GM18507 (cell line): ENCODE data around the gene ZNF644.
"Not testable (repeated sequence)": the region's sequence is repeated elsewhere in the genome, so short reads cannot be mapped to it uniquely, and the experiment has no call there.

ENCODE experiments used
- DNase-seq: peaks from one replicate; pipeline ENCODE4 v3.0.0; 2011; ENCODE audit warnings: low read depth; ENCODE audit not compliant: insufficient read length; ENCODE audit errors: extremely low spot score
- FAIRE-seq: peaks from 2 replicates; lab custom pipeline; 2011; peaks lifted over from hg19 to GRCh38; lab: Jason Lieb, UNC

The ZNF644 gene

GRCh38 chr1:91021686-91022517 is at the start of gene ZNF644:
ZNF644 (minus strand) TSS chr1:91022035; CDS start chr1:90982353, 39,682 bp downstream.
- DNase-seq (peak; percentile 73), FAIRE-seq (peak; percentile 94)

GRCh38 chr1:91070298-91070697 is 48.5 kb upstream of the ZNF644 start:
- no peak for DNase-seq
- FAIRE-seq = no peak

GRCh38 chr1:91066538-91066937 is 44.7 kb upstream of the ZNF644 start:
- no peak for DNase-seq
- FAIRE-seq = no peak

- FAIRE-seq = no peak
- DNase-seq = no peak
Observed at GRCh38 chr1:91065337-91065736, 43.5 kb upstream of the ZNF644 start.

- FAIRE-seq = peak; percentile 53
Observed at GRCh38 chr1:91063403-91063802, 41.6 kb upstream of the ZNF644 start.

GRCh38 chr1:91059157-91059556 is 37.3 kb upstream of the ZNF644 start:
- FAIRE-seq (no peak), DNase-seq (no peak)

More at GRCh38 chr1:91063403-91063802, 41.6 kb upstream of the ZNF644 start:
- not testable (repeated sequence) for DNase-seq

- FAIRE-seq (peak; percentile 63), DNase-seq (no peak)
Observed at GRCh38 chr1:91057784-91058183, 35.9 kb upstream of the ZNF644 start.

- DNase-seq (no peak), FAIRE-seq (peak; percentile 87)
Observed at GRCh38 chr1:91054780-91055481, 33.1 kb upstream of the ZNF644 start.

- DNase-seq (no peak), FAIRE-seq (no peak)
Observed at GRCh38 chr1:91053630-91054029, 31.8 kb upstream of the ZNF644 start.

GRCh38 chr1:91049551-91049950 is 27.7 kb upstream of the ZNF644 start:
- not testable (repeated sequence) for DNase-seq, FAIRE-seq

- DNase-seq = no peak
- no peak for FAIRE-seq
Observed at GRCh38 chr1:91046766-91047165, 24.9 kb upstream of the ZNF644 start.

GRCh38 chr1:91045284-91045683 is 23.4 kb upstream of the ZNF644 start:
- no peak for FAIRE-seq
- DNase-seq = no peak

- not testable (repeated sequence) for FAIRE-seq
Observed at GRCh38 chr1:91044776-91045175, 22.9 kb upstream of the ZNF644 start.

GRCh38 chr1:91042372-91042771 is 20.5 kb upstream of the ZNF644 start:
- FAIRE-seq, DNase-seq: not testable (repeated sequence)

More at GRCh38 chr1:91044776-91045175, 22.9 kb upstream of the ZNF644 start:
- DNase-seq = not testable (repeated sequence)

GRCh38 chr1:91038582-91038981 is 16.7 kb upstream of the ZNF644 start:
- FAIRE-seq (no peak), DNase-seq (no peak)

GRCh38 chr1:91036894-91037829 is 15.3 kb upstream of the ZNF644 start:
- DNase-seq = no peak
- FAIRE-seq = no peak

- no peak for DNase-seq
- no peak for FAIRE-seq
Observed at GRCh38 chr1:91032349-91032748, 10.5 kb upstream of the ZNF644 start.

- no peak for FAIRE-seq
Observed at GRCh38 chr1:91031081-91031480, 9.2 kb upstream of the ZNF644 start.

GRCh38 chr1:91026777-91027176 is 4.9 kb upstream of the ZNF644 start:
- no peak for DNase-seq
- FAIRE-seq = peak; percentile 5

More at GRCh38 chr1:91031081-91031480, 9.2 kb upstream of the ZNF644 start:
- DNase-seq = no peak
